Loucy (cell line): ENCODE results near the gene LUC7L2.

Experiments
- H2AFZ ChIP-seq: fragments of 200-600 bp; sonication (generic); 2 replicates; pipeline ENCODE4 v1.6.0; 2016; ENCODE audit warnings: antibody characterized with exemption, mild to moderate bottlenecking, low read length, moderate library complexity
- H3F3A ChIP-seq: fragments of 200-600 bp; 2 replicates; pipeline ENCODE4 v1.6.0; 2016; ENCODE audit warnings: antibody characterized with exemption, low read depth, mild to moderate bottlenecking
- H3K27me3 ChIP-seq: fragments of 200-600 bp; sonication (generic); 2 replicates; pipeline ENCODE4 v1.6.1; 2014; ENCODE audit warnings: low read length, mild to moderate bottlenecking; ENCODE audit not compliant: insufficient read depth, poor library complexity, severe bottlenecking
- H3K36me3 ChIP-seq: fragments of 200-600 bp; sonication (generic); 2 replicates; pipeline ENCODE4 v1.6.1; 2016; ENCODE audit warnings: low read length; ENCODE audit not compliant: insufficient read depth
- H3K4me1 ChIP-seq: fragments of 200-600 bp; sonication (generic); 2 replicates; pipeline ENCODE4 v1.5.1; 2014; ENCODE audit warnings: low read length, mild to moderate bottlenecking; ENCODE audit not compliant: insufficient read depth, poor library complexity, severe bottlenecking
- H3K4me2 ChIP-seq: fragments of 200-600 bp; sonication (generic); 2 replicates; pipeline ENCODE4 v1.6.0; 2014; ENCODE audit warnings: antibody characterized with exemption, low read length, low read depth, mild to moderate bottlenecking; ENCODE audit not compliant: poor library complexity, severe bottlenecking
- H3K4me3 ChIP-seq: fragments of 200-600 bp; sonication (generic); 2 replicates; pipeline ENCODE4 v1.5.1; 2014; ENCODE audit warnings: low read length, mild to moderate bottlenecking, mixed read lengths; ENCODE audit not compliant: poor library complexity, severe bottlenecking
- H3K79me2 ChIP-seq: fragments of 200-600 bp; sonication (generic); 2 replicates; pipeline ENCODE4 v1.6.1; 2014; ENCODE audit warnings: low read length; ENCODE audit not compliant: insufficient read depth
- H3K9ac ChIP-seq: fragments of 200-600 bp; sonication (generic); 2 replicates; pipeline ENCODE4 v1.6.0; 2014; ENCODE audit warnings: mild to moderate bottlenecking, low read depth, low read length, moderate library complexity; ENCODE audit not compliant: poor library complexity, severe bottlenecking
- H3K9me2 ChIP-seq: fragments of 200-600 bp; sonication (generic); replicated peaks from 2 replicates; pipeline ENCODE4 v1.6.1; 2016; ENCODE audit warnings: low read depth, low read length, mixed read lengths
- H3K9me3 ChIP-seq: fragments of 200-600 bp; sonication (generic); 2 replicates; pipeline ENCODE4 v1.6.1; 2014; ENCODE audit warnings: mild to moderate bottlenecking, antibody characterized with exemption, low read length, low read depth; ENCODE audit not compliant: insufficient read depth
- H4K20me1 ChIP-seq: fragments of 200-600 bp; sonication (generic); 2 replicates; pipeline ENCODE4 v1.6.0; 2014; ENCODE audit warnings: antibody characterized with exemption, low read length, mild to moderate bottlenecking; ENCODE audit not compliant: insufficient read depth, poor library complexity, severe bottlenecking
- EZH2phosphoT487 ChIP-seq: fragments of 200-600 bp; IDR thresholded peaks from 2 replicates; pipeline ENCODE4 v1.6.1; 2018; ENCODE audit warnings: antibody characterized with exemption, mild to moderate bottlenecking, moderate library complexity, borderline replicate concordance
- TF ChIP-seq, protein P1 (sequence below): fragments of 200-600 bp; sonication (generic); conservative IDR thresholded peaks from 2 replicates; pipeline ENCODE4 v1.5.1; 2014; ENCODE audit warnings: mild to moderate bottlenecking, antibody characterized with exemption, low read length

The LUC7L2 gene

DNA sequence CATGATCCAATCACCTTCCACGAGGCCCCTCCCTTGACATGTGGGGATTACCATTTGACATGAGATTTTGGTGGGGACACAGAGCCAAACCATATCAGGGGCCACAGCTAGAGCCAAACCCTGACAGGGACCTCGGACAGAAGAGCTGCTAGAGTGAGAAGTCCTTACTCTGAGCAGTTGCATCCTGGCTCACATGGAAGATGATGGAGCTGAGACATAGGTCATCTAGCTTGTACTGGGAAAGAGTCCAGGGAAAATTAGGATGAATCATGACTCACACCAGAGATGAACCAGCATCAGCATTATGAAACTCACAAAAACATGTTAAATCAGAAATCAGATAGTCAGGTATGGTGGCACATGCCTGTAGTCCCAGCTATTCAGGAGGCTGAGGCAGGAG lies 31.3 kb upstream of the LUC7L2 start:
- Histone ChIP-seq H4K20me1 (no peaks in the 10 kb centered on the region), H3K9me2 (no peaks in the 10 kb centered on the region), H3K9me3 (no peaks in the 10 kb centered on the region), H3K9ac (no peak overlapping the region), H3K79me2 (no peaks in the 10 kb centered on the region), H3F3A (no peaks in the 10 kb centered on the region), H3K27me3 (no peaks in the 10 kb centered on the region), H3K4me1 (peaks cover 14% of the 10 kb centered on the region), H3K4me2 (no peak overlapping the region), H3K36me3 (no peaks in the 10 kb centered on the region), H3K4me3 (no peak overlapping the region), H2AFZ (no peak overlapping the region)
- TF ChIP-seq, protein P1, sequence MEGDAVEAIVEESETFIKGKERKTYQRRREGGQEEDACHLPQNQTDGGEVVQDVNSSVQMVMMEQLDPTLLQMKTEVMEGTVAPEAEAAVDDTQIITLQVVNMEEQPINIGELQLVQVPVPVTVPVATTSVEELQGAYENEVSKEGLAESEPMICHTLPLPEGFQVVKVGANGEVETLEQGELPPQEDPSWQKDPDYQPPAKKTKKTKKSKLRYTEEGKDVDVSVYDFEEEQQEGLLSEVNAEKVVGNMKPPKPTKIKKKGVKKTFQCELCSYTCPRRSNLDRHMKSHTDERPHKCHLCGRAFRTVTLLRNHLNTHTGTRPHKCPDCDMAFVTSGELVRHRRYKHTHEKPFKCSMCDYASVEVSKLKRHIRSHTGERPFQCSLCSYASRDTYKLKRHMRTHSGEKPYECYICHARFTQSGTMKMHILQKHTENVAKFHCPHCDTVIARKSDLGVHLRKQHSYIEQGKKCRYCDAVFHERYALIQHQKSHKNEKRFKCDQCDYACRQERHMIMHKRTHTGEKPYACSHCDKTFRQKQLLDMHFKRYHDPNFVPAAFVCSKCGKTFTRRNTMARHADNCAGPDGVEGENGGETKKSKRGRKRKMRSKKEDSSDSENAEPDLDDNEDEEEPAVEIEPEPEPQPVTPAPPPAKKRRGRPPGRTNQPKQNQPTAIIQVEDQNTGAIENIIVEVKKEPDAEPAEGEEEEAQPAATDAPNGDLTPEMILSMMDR = no peak
- TF ChIP-seq EZH2phosphoT487 = no peak

DNA sequence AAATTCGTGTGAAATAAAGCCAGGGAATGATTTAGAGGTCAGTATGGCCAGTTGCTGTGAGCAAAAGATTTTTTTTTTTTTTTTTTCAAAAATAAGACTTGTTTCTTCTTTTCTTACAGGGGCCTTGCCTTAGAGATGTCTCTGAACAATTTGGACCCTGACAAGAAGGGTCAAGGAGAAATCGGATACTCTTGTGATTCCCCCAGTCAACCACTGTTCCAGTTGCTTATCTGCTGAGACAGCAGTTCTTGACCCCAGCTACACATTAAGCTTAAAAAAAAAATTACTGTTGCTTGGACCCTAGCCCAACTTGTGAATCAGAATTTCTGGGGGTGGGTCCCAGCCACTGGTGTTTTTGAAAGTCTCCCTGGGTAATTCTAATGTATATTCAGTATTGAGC lies 30.6 kb upstream of the LUC7L2 start:
- no peak overlapping the region for H3K9ac ChIP-seq

DNA sequence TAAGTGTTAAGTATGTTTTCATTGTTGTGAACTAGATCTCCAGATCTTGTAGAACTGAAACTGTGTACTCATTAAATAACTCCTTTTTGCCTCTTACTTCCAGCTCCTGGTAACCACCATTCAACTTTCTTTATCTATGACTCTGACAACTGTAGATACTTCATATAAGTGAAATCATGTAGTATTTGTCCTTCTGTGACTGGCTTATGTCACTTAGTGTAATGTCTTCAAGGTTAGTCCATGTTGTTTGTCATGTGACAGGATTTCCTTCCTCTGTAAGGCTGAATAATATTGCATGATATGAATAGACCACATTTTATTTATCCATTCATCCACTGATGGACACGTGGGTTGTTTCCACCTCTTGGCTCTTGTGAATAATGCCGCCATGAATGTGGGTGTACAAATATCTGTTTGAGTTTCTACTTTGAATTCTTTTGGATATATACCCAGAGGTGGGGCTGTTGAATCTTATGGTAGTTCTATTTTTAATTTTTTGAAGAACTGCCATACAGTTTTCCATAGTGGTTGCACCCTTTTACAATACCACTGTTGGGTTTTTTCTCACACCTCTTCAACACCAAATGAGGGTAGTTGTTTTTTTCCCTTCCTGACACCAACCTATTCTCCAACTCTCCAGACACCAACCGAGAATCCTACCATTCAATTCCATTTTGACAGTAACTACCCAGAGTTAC lies 29.2 kb upstream of the LUC7L2 start:
- H3K9ac ChIP-seq = no peak overlapping the region

More for the DNA sequence above, 30.6 kb upstream of the LUC7L2 start:
- Histone ChIP-seq H3K36me3 (no peaks in the 10 kb centered on the region), H2AFZ (no peak overlapping the region), H3K79me2 (no peaks in the 10 kb centered on the region), H3K4me2 (no peak overlapping the region), H4K20me1 (no peaks in the 10 kb centered on the region), H3K27me3 (no peaks in the 10 kb centered on the region), H3K4me1 (peaks cover 14% of the 10 kb centered on the region), H3K9me3 (no peaks in the 10 kb centered on the region), H3F3A (no peaks in the 10 kb centered on the region), H3K9me2 (no peaks in the 10 kb centered on the region), H3K4me3 (no peak overlapping the region)
- no peak for TF ChIP-seq EZH2phosphoT487
- TF ChIP-seq, protein P1 = no peak

More for the DNA sequence above, 29.2 kb upstream of the LUC7L2 start:
- Histone ChIP-seq H3F3A (no peaks in the 10 kb centered on the region), H2AFZ (peak overlapping the region; percentile 73), H3K4me2 (peak overlapping the region; percentile 38), H3K4me1 (peaks cover 14% of the 10 kb centered on the region), H3K4me3 (no peak overlapping the region), H4K20me1 (no peaks in the 10 kb centered on the region), H3K9me2 (no peaks in the 10 kb centered on the region), H3K27me3 (peaks cover under 1% of the 10 kb centered on the region), H3K9me3 (no peaks in the 10 kb centered on the region), H3K36me3 (no peaks in the 10 kb centered on the region), H3K79me2 (no peaks in the 10 kb centered on the region)
- TF ChIP-seq EZH2phosphoT487 = no peak
- TF ChIP-seq, protein P1 = no peak
